HG02571 (cell line): ENCODE results near the gene LMAN2.
A peak's percentile ranks its signal among the peaks of the same experiment; 100 is the strongest.

Source experiments
- ATAC-seq: cut with Tn5 transposase; IDR thresholded peaks from one replicate; pipeline ENCODE4 v1.9.1; 2021; ENCODE audit warnings: mild to moderate bottlenecking, moderate library complexity; ENCODE audit not compliant: unreplicated experiment

Gene LMAN2

DNA sequence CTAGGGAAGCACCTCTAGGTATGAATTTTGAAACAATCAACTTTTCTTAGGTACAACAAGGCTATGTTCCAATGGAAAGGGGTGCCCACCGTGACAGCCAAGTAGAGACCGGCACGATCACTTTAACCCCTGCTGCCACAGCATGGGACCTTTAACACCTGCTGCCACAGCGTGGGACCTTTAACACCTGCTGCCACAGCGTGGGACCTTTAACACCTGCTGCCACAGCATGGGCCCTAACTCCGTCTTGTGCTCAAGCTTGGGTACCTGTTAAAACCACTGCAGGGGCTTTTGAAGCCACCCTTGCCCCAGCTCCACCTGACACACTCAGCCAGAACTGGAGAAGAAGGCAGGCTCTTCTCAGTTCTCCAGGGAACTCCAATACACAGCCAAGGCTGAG lies 21.6 kb downstream of the LMAN2 start:
- no peak for ATAC-seq

DNA sequence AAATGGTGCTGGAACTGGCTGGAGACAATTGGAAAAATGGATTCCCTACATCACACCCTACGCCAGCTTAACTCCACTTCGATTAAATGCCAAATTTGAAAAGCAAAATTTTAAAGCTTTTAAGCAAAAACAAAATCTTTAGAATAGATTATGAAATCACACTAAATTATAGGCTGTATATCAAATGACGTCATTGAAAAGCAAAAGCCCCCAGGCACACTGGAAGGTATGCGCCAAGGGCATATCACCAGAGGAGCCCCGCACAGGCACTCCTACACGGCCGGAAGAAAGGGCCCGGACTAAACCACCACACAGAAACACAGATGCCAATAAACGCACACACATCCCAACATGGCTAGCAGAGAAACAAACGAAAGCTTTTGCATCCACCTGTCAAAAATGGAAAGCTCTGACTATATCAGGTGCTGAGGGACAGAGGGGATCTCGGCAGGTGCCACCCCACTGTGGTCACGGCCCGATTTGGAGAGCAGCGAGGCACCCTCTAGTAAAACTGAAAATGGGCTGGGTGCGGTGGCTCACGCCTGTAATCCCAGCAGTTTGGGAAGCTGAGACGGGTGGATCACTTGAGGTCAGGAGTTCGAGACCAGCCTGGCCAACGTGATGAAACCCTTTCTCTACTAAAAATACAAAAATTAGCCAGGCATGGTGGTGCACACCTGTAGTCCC lies 22.8 kb downstream of the LMAN2 start:
- no peak for ATAC-seq

DNA sequence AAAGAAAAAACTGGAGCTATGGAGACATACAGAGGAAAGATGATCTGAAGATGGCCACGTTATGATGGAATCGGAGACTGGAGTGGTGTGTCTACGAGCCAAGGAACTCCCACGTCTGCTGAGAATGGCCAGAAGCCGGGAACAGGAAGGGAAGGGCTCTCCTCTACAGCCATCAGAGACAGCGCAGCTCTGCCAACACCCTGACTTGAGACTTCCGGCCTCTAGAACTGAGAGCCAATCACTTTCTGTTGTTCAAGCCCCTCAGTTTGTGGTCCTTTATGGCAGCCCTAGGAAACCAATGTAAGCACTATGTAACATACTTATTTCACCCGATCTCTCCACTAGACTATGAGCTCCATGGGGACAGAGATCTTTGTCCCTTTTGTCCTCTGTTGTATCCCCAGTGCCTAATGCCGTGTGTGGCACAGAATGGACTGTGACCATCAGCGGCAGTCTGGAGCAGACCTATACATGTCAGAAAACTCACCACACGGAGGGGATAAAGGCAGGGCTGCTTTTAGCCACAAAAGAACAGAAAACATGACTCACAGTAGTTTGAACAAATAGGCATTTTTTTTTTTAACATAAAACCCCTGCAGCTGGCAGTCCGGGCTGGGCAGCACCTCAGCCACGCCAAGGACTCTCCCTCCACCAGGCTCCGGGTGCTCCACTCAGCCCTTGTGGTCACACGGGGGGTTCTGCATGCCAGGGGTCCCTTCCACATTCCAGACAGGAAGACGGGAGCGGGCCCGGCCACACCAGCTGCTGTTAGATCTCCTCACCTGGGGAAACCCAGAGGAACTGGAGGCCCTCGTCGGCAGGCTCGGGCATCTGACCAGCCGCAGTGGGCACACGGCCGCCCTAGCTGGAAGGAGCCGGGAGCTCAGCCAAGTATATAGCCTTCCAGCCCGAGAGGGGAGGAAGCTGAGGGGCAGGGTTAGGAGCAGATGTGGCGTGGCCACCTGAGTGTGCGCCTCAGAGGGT lies 23.6 kb downstream of the LMAN2 start:
- no peak for ATAC-seq

DNA sequence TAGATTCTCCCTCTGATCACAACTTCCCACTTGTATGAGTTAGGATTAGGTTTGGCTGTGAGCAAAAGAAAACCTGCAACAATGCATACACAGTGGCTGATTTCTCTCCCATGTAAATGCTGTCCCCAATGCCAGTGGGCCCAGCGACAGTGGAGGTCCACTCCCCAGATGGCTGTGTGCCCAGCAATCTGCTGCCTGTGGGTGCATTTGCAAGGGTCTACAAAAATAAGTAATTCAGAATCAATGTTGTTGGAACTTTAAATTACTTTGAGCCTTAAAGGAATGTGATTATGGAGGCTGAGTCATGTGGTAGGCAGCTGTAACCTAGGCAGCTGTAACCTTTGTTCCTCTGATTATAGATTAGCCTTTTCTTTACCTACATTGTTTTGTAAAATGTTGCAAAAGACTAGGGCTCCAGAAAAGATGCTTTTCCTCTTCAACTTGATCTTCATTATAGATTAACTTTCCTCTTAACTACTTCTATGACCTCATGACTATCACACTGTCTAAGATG lies 25.5 kb downstream of the LMAN2 start:
- ATAC-seq, result no peak

DNA sequence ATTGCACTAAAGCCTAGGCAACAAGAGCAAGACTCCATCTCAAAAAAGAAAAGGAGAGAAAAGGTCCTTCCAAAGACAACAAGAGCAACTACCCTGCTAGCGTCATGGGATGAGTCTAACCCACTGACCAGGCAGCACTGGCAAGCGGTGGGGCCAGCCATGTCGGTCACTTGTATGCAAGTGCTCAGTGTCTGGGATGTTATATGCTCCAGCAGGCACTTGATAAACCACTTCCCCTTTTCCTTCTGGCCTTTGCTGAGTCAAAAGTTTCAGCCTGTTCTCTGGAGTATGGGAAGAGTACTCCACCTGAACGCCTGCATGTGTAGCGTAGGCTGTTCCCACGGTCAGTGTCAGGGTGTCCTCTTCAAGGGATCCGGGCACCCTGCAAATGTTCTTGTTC lies 30.6 kb downstream of the LMAN2 start:
- no peak for ATAC-seq

DNA sequence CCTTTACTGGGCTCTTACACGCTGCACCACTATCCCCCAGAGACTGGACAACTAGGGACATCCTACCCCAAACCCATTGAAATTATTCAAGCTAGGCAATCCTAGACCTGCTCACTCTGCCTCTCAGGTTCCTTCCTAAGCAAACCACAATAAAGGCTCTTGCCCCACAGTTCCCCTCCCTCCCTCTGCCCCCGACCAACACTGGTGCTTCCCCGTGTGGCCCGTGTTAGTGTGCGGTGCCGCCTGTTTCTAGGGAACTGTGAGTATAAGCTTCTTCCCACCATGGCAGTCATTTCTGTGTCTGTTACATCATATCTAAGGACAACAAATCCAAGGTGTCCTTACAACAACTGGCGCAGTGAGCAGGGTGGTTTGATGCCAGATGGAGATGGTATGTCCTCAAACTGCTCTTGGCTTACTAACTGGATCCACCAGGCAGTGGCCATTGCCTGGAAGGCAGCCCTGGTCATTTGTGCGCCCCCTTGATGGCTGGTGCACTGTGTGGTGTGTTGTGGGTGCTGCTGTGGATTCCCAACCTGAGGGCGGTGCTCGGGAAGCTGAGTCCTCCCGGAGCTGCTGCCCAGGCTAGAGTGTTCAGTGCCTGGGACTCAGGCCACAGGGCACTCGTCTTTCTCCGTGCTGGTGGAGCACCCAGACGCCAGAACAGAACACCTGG lies 31.4 kb downstream of the LMAN2 start:
- no peak for ATAC-seq

DNA sequence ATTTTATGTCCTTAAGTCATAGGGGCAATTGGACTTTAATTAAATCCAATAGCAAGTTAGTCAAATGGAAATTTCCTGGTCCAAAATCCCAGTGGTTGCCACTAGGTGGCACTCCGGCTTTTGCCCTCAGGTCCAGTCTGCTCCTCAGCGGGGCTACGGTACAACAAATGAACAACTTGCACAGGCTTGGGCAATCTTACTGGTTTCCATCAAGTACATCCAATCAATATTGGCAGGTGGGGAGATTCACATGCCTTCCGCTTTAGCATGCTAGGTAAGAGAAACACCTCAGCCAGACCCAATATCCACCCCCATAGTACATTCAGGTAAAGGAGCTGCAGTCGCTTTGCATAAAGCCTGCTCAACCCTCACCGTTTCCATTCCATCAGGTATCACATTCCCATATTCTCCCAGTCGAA lies 33.5 kb downstream of the LMAN2 start:
- ATAC-seq, result no peak

DNA sequence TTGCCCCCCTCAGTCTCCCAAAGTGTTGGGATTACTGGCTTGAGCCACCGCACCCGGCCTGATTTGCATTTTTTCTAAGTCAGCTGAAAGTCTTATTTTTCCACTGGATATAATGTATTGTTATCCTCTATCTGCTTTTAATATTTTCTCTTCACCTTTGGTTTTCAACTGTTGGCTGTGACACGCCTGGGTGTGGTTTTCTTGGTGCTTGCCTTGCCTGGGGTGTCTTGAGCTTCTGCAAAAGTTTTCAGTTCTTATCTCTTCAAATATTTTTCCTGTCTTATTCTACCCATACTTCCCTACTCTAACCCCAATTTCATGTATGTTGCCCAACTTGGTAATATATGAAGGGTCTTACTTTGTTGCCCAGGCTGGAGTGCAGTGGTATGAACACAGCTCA lies 35.5 kb downstream of the LMAN2 start:
- no peak for ATAC-seq

DNA sequence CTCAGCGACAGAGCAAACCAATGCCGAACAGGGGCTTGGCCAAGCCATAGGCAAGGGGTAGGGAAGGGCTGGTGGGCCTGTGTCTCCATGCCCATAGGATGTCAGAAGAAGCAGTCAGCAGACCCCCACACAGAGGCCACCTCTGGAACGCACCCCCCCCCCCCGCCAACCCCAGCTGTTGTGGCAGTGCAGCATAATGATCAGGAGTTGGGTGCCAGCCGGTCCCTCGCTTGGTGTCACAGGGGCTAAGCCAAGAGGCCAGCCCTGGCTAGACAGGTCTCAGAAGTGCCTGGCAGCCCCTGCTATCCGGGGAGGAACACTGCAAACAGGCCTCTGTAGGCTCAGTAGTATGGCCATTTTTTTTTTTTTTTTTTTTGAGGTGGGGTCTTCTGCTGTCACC lies 36.1 kb downstream of the LMAN2 start:
- no peak for ATAC-seq

DNA sequence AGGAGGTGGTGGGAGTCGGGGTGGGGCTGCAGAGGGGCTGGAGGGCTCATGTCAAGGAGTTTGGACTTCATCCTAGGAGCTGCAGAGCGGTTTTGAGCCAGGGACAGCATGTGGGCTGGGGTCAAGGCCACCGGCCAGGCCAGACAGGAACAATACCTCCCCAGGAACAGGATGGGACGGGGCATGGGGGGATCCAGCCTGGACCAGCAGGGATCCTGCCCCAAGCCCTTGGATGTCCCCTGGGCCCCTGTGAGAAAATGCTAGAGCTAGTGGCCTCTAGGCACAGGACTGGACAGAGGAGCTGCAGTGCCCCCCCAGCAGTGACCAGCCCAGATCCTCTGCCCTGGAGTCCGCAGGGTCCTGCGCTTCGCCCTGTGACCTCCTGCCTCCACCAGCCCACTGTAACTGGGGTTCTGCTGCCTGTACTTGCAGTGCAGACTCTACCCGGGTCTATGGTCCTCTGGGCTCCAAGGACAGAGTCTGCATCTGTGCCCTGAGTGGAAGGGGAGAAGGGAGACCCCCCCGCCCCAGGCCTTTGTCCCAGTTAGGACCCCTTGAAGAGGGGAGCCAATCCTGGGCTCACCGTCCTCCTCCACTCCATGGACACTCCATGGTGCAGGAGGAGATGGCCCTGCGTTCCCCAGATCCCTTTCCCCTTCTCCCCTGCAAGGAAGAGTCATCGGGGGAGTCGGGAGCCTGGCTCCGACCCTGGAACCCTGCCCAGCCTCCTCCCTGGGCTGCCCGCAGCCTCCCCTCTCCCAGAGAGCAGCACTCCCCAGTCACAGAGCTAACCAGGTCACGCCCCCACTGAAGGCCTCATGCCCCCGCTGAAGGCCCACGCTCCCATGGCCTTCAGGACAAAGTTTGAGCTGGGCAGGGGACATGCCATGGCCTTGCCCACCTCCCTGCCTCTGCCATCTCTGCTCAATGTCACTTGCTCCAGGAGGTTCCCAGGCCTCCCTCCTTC lies 36.8 kb downstream of the LMAN2 start:
- no peak for ATAC-seq

DNA sequence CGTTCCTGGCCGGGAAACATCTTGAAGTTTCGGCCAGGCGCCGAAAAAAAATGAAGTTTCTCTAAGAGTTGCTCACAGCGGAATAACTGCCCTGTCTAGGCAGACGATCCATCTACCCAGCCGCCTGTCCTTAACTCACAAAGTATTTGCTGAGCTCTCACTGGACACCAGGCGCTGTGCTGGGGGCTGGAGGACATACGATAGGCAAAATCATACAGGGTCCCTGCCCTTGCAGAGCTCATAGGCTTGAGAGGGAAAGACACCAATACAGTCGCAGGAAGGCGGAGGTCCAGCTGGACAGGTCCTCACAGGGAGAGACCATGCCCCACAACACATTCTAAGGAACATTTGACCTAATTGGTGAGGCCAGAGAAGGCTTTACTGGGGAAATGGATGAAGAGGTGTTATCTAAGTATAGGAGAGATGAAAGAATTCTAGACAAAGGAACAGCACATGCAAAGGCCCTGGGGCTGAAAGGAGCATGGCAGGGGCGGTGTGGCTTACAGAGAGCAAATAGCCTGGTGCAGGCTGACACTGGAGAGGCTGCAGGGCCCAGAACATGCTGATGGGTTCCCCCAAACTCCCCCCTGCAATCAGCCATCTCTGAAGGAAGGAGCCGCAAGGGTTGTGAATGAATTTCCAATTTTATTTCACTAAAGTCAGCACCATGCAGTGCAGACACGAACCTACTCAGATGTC lies 37.8 kb downstream of the LMAN2 start:
- ATAC-seq, result no peak

DNA sequence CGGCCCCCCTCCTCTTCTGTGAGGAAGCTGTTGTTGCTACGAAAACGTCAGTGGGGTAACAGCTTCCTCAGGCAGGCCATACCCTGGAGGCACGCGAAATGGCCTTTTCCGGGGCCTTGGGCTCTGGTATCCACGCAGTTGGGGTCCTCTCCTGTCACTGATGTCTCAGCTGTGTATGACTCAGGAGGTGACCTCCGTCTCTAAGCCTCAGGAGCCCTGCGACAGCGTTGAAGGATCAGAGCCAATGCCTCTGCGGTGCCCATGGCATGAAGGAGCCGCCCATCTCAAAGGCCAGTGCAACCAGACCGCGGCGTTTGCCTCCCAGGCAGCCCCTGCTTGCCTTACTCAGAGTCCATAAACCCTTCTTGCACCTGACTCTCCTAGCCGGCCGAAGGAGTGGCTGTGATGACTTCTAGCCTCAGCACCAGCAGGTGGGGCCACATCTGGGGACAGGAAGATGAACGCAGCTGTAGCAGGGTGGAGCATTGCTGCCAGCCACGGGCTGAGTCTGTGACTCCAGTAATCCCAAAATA lies 38.8 kb downstream of the LMAN2 start:
- no peak for ATAC-seq

DNA sequence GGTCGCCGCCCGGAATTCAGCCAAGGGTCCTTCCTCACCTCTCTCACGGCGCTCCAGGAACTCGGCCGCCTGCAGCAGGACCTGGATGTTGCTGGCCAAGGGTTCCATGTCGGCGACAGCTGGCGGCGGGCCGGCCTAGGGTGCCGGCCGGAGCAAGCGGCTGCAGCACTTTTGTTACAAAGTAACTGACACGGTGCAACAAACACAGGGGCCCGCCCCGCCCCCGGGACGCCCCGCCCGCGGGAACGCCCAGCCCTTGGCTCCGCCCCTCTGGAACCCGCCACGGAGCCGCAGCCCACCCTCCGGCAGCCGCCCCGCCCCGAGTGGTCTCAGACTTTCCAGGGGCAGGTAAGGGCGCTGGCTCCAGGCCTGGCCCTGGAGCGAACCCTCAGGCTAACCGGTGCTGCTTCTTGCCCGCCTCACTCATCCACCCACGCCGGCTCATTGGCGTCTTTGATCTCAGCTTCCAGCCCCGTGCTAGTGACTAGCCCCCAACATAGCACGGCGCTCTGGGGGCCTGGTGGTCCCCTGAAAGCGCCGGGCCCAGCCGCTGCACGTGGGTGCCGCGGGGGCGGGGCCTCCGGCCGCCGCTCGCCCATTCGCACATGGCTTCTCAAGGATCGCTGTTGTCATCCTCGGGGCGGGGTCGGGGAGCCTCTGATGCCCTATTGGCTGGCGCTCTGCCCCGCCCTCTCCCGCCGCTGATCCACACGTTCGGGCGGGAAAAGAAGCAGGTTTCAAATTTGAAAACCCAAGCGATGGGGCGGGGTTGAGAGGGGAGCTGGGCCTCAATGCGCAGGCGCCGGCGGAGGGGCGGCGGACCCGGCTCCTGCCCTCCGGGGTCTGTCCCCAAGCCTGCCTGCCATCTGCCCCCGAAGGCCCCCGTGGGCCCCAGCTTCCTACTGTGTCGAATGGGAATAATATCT lies 39.5 kb downstream of the LMAN2 start, which contains the start of gene MXD3:
TSS of gene MXD3 (minus strand) at position 176 of the 926 bp plus-strand sequence. CDS start at position 108, 68 bp downstream.
- ATAC-seq, result peak; percentile 63

DNA sequence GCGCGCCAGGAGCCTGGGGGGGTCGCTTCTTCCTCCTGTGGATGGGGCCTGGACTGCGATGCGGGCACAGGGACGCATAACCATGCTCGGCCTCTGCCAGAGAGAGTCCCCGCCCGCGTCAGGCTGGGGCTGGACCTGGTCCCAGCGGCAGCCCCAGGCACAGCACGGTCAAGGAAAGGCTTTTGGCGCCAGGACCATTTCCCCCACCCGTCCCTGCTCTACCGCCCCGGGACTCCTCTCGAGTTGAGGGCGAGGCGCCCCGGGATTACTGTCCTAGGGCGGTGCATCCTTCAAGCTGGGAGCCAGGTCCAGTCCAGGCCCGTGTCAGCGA lies 40.1 kb downstream of the LMAN2 start:
- ATAC-seq, result no peak

DNA sequence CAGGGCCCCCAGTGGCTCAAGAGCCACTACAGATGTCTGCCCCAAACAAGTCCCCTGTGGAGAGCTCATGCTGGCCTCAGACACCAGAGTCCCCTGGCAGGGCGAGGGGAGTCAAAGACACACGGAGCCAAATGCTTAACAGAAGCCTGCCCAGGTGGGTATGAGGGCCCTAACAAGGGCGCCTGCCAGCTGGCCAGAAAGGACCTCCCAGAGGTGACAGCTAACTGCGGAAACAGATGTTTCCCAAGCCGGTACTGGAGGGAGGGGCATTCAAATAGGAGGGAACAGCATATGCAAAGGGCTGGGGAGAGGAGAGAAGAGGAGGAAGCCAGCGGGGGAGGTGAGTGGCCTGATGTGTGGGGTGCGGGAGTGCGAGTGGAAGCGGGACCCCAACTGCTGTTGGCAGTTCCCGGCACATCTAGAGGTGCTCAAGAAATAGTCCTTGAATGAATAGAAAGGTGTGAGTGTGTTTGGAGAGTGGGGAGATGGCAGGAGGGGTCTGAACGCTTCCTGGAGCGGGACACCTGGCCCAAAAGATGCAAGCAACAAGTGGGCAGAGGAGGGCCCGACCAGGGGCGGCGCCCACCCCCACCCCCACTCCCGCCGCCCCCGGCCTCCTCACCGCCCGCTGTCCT lies 40.6 kb downstream of the LMAN2 start:
- ATAC-seq, result no peak

DNA sequence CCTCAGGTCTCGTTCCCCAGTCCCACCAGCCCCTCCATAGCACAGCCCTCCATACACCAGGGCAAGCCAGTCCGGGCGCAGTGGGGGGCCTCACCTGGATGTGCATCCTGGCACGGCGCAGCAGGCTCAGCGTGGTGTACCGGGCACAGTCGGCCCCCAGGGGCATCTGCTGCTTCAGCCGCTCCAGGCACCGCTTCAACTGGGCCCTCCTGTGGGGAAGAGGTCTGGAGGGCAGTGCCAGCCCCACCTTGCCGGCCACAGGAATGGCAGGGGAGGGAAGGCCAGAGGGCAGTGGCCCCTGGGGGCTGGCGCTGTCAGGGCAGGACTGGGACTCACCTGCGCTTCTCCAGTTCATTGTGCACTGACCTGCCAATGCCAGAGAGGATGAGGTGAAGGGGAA lies 41.1 kb downstream of the LMAN2 start:
- ATAC-seq, result no peak

DNA sequence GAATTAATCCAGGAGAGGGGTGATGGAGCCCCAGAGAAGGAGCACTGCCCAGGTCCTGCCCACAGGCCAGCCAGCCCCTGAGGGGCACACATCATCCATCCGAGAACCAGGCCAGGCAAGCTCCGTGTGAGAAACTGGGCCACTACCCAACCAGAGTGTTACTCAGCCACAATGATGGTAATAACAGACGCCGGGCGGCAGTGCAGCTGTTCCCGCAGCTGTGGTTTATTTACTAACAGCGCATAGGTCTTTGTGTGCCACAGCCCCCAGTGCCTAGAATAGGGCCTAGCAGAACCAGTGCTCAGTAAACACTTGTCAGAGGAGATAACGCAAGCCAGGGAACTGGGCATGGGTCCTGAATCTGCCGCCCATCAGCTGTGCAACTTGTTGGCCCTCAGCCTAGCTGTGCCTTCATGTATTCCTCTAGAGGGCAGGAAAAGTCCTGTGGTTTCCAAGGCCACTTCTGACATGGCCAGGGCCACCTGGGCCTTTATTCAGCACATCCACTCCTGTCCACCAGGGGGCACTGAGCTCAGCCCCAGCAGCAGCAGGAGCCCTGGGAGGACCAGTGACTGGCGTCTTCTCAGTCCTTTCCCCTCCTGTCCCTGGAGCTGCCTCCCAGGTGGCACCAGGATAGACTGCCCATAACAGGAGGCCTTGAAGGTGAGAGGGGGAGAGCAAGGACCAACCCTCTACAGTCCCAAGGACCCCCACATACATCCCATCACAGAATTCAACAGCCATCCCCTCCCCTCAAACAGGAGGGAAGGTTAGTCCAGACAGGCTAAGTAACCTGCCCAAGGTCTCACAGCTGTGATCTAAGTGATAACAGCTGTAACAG lies 41.9 kb downstream of the LMAN2 start:
- ATAC-seq, result no peak
